NB4 (cell line): ENCODE data around the gene EHF.
"Not testable (repeated sequence)": the region's sequence is repeated elsewhere in the genome, so short reads cannot be mapped to it uniquely, and the experiment has no call there.

ENCODE experiments used
- DNase-seq: peaks from one replicate; pipeline ENCODE4 v3.0.0; 2010; ENCODE audit warnings: low read depth
- H3K4me3 ChIP-seq: one replicate; pipeline ENCODE4 v1.5.1; 2011; ENCODE audit warnings: mild to moderate bottlenecking, low read depth, low read length, moderate library complexity
- MYC ChIP-seq: IDR thresholded peaks from 2 replicates; pipeline ENCODE4 v1.6.1; 2011; ENCODE audit warnings: low read depth, low read length
- POLR2A ChIP-seq: IDR thresholded peaks from 2 replicates; pipeline ENCODE4 v1.6.1; 2011; ENCODE audit warnings: mild to moderate bottlenecking; ENCODE audit not compliant: insufficient read length; ENCODE audit errors: extremely low read depth
- TF ChIP-seq, protein P1 (sequence below): IDR thresholded peaks from one replicate; pipeline ENCODE4 v1.5.1; 2012; ENCODE audit warnings: low read depth, low read length
- TF ChIP-seq, protein P2 (sequence below): IDR thresholded peaks from 2 replicates; pipeline ENCODE4 v1.6.1; 2011; ENCODE audit warnings: low read depth, low read length

The EHF gene

GRCh38 chr11:34679681-34680080, 58.8 kb downstream of the EHF start:
- DNase-seq, result no peak
- no peak for TF ChIP-seq MYC
- TF ChIP-seq, protein P1, sequence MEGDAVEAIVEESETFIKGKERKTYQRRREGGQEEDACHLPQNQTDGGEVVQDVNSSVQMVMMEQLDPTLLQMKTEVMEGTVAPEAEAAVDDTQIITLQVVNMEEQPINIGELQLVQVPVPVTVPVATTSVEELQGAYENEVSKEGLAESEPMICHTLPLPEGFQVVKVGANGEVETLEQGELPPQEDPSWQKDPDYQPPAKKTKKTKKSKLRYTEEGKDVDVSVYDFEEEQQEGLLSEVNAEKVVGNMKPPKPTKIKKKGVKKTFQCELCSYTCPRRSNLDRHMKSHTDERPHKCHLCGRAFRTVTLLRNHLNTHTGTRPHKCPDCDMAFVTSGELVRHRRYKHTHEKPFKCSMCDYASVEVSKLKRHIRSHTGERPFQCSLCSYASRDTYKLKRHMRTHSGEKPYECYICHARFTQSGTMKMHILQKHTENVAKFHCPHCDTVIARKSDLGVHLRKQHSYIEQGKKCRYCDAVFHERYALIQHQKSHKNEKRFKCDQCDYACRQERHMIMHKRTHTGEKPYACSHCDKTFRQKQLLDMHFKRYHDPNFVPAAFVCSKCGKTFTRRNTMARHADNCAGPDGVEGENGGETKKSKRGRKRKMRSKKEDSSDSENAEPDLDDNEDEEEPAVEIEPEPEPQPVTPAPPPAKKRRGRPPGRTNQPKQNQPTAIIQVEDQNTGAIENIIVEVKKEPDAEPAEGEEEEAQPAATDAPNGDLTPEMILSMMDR, result no peak
- TF ChIP-seq, protein P2, sequence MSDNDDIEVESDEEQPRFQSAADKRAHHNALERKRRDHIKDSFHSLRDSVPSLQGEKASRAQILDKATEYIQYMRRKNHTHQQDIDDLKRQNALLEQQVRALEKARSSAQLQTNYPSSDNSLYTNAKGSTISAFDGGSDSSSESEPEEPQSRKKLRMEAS, result no peak
- no peak for TF ChIP-seq POLR2A
- H3K4me3 ChIP-seq, result no peak overlapping the region

- DNase-seq, result no peak
- H3K4me3 ChIP-seq, result no peak overlapping the region
- TF ChIP-seq MYC (no peak), POLR2A (no peak)
- TF ChIP-seq, protein P1, result no peak
- TF ChIP-seq, protein P2, result no peak
These were observed 59.3 kb downstream of the EHF start for GRCh38 chr11:34680206-34680605.

DNA sequence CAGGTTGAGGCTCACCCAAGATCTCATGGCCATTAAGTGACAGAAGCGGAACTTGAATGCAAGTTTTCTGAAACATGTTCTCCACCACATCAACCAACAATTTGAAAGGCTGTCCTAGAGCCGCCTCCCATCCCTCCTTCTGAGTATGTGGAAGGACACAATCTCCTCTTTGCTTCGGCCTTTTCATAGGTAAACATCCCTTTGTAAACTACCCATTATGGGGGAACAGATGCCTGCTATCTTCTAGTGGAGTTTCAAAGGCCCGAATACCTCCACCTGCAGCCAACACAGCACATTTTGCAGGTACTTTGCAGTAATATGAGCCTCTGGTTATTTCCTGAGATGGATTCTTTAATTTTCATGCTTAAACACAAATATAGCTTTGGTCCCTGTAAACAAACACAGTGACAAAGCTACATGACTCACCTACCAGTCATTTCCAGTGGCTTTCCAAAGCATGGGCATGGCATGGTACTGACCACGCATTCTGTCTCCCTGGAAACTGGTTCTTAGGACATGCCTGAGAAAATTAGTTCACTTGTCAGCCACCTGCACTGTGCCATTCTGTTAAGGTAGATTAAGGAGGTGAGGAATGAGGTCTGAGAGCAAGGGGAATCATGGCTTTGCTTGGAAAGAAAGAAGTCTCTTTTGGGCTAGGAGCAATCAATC, 60.2 kb downstream of the EHF start:
- H3K4me3 ChIP-seq, result no peak overlapping the region
- TF ChIP-seq, protein P2, result no peak
- TF ChIP-seq MYC, result no peak
- no peak for TF ChIP-seq POLR2A
- TF ChIP-seq, protein P1, result no peak
- DNase-seq, result no peak

GRCh38 chr11:34682825-34683224, 61.9 kb downstream of the EHF start:
- TF ChIP-seq, protein P1, result no peak
- TF ChIP-seq, protein P2, result no peak
- no peak for TF ChIP-seq MYC
- TF ChIP-seq POLR2A, result no peak

GRCh38 chr11:34683396-34683795, 62.5 kb downstream of the EHF start:
- H3K4me3 ChIP-seq, result no peak overlapping the region
- TF ChIP-seq MYC (no peak), POLR2A (no peak)
- TF ChIP-seq, protein P1, result no peak
- TF ChIP-seq, protein P2, result no peak
- no peak for DNase-seq

More at GRCh38 chr11:34682825-34683224, 61.9 kb downstream of the EHF start:
- no peak overlapping the region for H3K4me3 ChIP-seq
- no peak for DNase-seq

- H3K4me3 ChIP-seq, result no peak overlapping the region
- TF ChIP-seq MYC, result no peak
- TF ChIP-seq, protein P1, result no peak
- TF ChIP-seq, protein P2, result no peak
- TF ChIP-seq POLR2A, result no peak
- no peak for DNase-seq
These were observed 65.0 kb downstream of the EHF start for GRCh38 chr11:34685864-34686263.

DNA sequence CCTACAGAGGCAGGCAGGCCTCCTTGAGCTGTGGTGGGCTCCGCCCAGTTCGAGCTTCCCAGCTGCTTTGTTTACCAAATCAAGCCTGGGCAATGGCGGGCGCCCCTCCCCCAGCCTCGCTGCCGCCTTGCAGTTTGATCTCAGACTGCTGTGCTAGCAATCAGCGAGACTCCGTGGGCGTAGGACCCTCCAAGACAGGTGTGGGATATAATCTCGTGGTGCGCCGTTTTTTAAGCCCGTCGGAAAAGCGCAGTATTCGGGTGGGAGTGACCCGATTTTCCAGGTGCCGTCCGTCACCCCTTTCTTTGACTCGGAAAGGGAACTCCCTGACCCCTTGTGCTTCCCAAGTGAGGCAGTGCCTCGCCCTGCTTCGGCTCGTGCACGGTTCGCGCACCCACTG, 71.4 kb downstream of the EHF start:
- not testable (repeated sequence) for H3K4me3 ChIP-seq, DNase-seq
